Measurements from ENCODE around the gene SPOPL.

SPOPL gene

DNA sequence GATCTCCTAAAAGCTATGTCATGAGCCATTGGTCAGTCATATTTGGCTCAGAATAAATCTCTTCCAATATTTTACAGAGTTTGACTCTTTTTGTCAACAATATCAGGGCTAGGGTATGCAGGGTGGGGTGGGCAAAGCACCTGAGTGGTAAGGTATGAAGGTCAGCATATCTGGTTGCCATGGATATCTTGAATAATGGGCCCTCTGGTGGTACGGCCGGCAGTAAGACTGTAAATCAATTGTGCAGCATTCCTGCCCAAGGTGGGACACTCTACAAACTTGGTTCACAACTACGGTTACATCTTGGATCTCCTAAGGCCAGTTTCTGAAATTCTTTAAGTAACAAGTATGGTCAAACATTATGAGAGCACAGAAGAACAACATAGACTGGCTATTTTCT is 119.6 kb downstream of the SPOPL start:
- Mint-ChIP-seq H3K27ac (no peak overlapping the region), H3K36me3 (ENCODE audit: low read depth) (no peaks in the 10 kb centered on the region)

DNA sequence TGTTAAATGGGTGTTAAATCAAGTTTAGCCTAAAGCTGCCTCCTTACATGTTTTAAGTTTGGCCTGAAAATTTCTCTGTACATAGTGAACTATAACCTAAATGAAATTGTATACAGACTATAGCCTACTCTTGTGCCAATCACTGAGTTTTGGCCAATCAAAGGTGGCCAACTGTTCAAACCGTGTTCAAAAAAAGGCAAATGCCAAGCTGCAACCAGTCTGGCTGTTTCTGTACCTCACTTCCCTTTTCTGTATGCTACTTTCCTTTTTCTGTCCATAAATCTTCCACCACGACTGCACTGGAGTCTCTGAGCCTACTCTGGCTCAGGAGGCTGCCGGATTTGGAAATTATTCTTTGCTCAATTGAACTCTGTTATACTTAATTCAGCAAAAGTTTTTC is 121.0 kb downstream of the SPOPL start:
- Mint-ChIP-seq H3K27ac (no peak overlapping the region), H3K4me3 (no peak overlapping the region), H3K27me3 (peaks cover 26% of the 10 kb centered on the region), H3K36me3 (ENCODE audit: low read depth) (no peaks in the 10 kb centered on the region), H3K9me3 (no peaks in the 10 kb centered on the region), H3K4me1 (ENCODE audit: low read depth) (no peaks in the 10 kb centered on the region)
- DNase-seq = no peak

More for the DNA sequence above, 119.6 kb downstream of the SPOPL start:
- Mint-ChIP-seq H3K4me1 (ENCODE audit: low read depth) (no peaks in the 10 kb centered on the region), H3K9me3 (no peaks in the 10 kb centered on the region), H3K27me3 (peaks cover 21% of the 10 kb centered on the region), H3K4me3 (no peak overlapping the region)
- no peak for DNase-seq
